SK-N-SH (cell line): ENCODE data around the gene MEX3D. TPM values are rescaled to one million over a fixed set of nuclear protein-coding genes. Genes with fewer than 3 reads are reported as not detected.

Experiments used
- CTCF ChIA-PET: fragments of 300-600, 350-600 bp; formaldehyde crosslinking; extraction: SDS; loops from one replicate; lab custom pipeline; 2021; lab: Yijun Ruan, JAX
- POLR2A ChIA-PET: fragments of 350-600 bp; sonication (Branson Sonifier 250); formaldehyde crosslinking; extraction: SDS; loops from one replicate; lab custom pipeline; 2020; ENCODE audit warnings: antibody characterized with exemption, inconsistent platforms; lab: Yijun Ruan, JAX
- DNase-seq: peaks from one replicate; pipeline ENCODE4 v3.0.0; 2012
- H2AFZ ChIP-seq: fragments of 200-600 bp; sonication (generic); 2 replicates; pipeline ENCODE4 v1.8.1; 2016; ENCODE audit warnings: antibody characterized with exemption, mild to moderate bottlenecking, low read depth
- H3F3A ChIP-seq: fragments of 200-600 bp; sonication (generic); replicated peaks from 2 replicates; pipeline ENCODE3; 2016; ENCODE audit warnings: antibody characterized with exemption, mild to moderate bottlenecking; ENCODE audit not compliant: insufficient read depth
- H3K27ac ChIP-seq, 2 experiments: fragments of 200-500 bp in 1 of 2; fragments of 200-600 bp in 1 of 2; sonication (Bioruptor generic) in 1 of 2; sonication (generic), shearing (Covaris generic) in 1 of 2; 2 replicates each; pipeline versions ENCODE4 v1.5.1 to v1.6.1; 2014 to 2016; ENCODE audit warnings: low read depth in 2 of 2, inconsistent platforms in 1 of 2, low read length in 1 of 2, mild to moderate bottlenecking in 1 of 2, mixed read lengths in 1 of 2
- H3K27me3 ChIP-seq: fragments of 200-600 bp; sonication (generic), shearing (Covaris generic); 2 replicates; pipeline ENCODE4 v1.6.1; 2016; ENCODE audit warnings: mixed run types; ENCODE audit not compliant: insufficient read depth
- H3K36me3 ChIP-seq, 2 experiments: fragments of 200-500 bp in 1 of 2; fragments of 200-600 bp in 1 of 2; sonication (Bioruptor generic) in 1 of 2; sonication (generic) in 1 of 2; replicated peaks in 1 of 2; 2 replicates each; pipeline versions ENCODE3 to v1.5.1; 2014 to 2016; ENCODE audit warnings: low read length in 1 of 2, mild to moderate bottlenecking in 1 of 2; ENCODE audit not compliant: insufficient read depth in 2 of 2, control insufficient read depth in 1 of 2
- H3K4me1 ChIP-seq, 2 experiments: fragments of 200-500 bp in 1 of 2; fragments of 200-600 bp in 1 of 2; sonication (Bioruptor generic) in 1 of 2; sonication (generic), shearing (Covaris generic) in 1 of 2; 2 replicates each; pipeline versions ENCODE4 v1.5.1 to v1.6.1; 2014 to 2016; ENCODE audit warnings: low read depth in 1 of 2, low read length in 1 of 2, mixed run types in 1 of 2; ENCODE audit not compliant: insufficient read depth in 2 of 2, control insufficient read depth in 1 of 2
- H3K4me2 ChIP-seq: fragments of 200-600 bp; sonication (generic), shearing (Covaris generic); 2 replicates; pipeline ENCODE4 v1.6.1; 2017; ENCODE audit warnings: mixed run types
- H3K4me3 ChIP-seq, 2 experiments: fragments of 200-500 bp in 1 of 2; fragments of 200-600 bp in 1 of 2; sonication (Bioruptor generic) in 1 of 2; sonication (generic), shearing (Covaris generic) in 1 of 2; 2 replicates each; pipeline versions ENCODE4 v1.5.1 to v1.8.1; 2014 to 2016; ENCODE audit warnings: low read depth in 2 of 2, inconsistent platforms in 1 of 2, low read length in 1 of 2, mild to moderate bottlenecking in 1 of 2, mixed read lengths in 1 of 2, moderate library complexity in 1 of 2
- H3K79me2 ChIP-seq: fragments of 200-600 bp; sonication (generic); 2 replicates; pipeline ENCODE4 v1.8.1; 2017; ENCODE audit warnings: mild to moderate bottlenecking; ENCODE audit not compliant: insufficient read depth
- H3K9ac ChIP-seq: fragments of 200-600 bp; sonication (generic); 2 replicates; pipeline ENCODE4 v1.6.1; 2017; ENCODE audit warnings: mixed run types
- H3K9me2 ChIP-seq: fragments of 200-600 bp; sonication (generic); 2 replicates; pipeline ENCODE4 v1.6.1; 2017; ENCODE audit warnings: mixed run types
- H3K9me3 ChIP-seq: fragments of 200-600 bp; sonication (generic); 2 replicates; pipeline ENCODE4 v1.6.1; 2017; ENCODE audit warnings: mixed run types, mild to moderate bottlenecking, moderate library complexity
- H4K20me1 ChIP-seq: fragments of 200-600 bp; sonication (generic); 2 replicates; pipeline ENCODE4 v1.6.1; 2017; ENCODE audit warnings: mild to moderate bottlenecking, mixed run types; ENCODE audit not compliant: insufficient read depth
- CHD2 ChIP-seq: fragments of 150-350 bp; IDR thresholded peaks from 2 replicates; pipeline ENCODE4 v1.6.1; 2018; ENCODE audit warnings: low read length; ENCODE audit not compliant: partially characterized antibody
- ELF1 ChIP-seq: IDR thresholded peaks from 2 replicates; pipeline ENCODE4 v1.4.0; 2012
- EZH2phosphoT487 ChIP-seq: fragments of 200-600 bp; sonication (generic); IDR thresholded peaks from 2 replicates; pipeline ENCODE4 v1.6.1; 2017; ENCODE audit warnings: low read depth, mixed run types, mild to moderate bottlenecking, antibody characterized with exemption, moderate library complexity, borderline replicate concordance
- GATA2 ChIP-seq: sonication (generic); formaldehyde crosslinking; IDR thresholded peaks from 2 replicates; pipeline ENCODE4 v1.5.0; 2020; ENCODE audit warnings: mild to moderate bottlenecking, missing genetic modification reagents
- MEF2A ChIP-seq: IDR thresholded peaks from 2 replicates; pipeline ENCODE4 v1.4.0; 2012; ENCODE audit warnings: low read depth, borderline replicate concordance
- MXI1 ChIP-seq: IDR thresholded peaks from 2 replicates; pipeline ENCODE4 v1.6.1; 2012; ENCODE audit warnings: mild to moderate bottlenecking, low read depth, low read length, improper control_type of control experiment
- NFIC ChIP-seq: IDR thresholded peaks from 2 replicates; pipeline ENCODE4 v1.4.0; 2012; ENCODE audit warnings: borderline replicate concordance
- PBX3 ChIP-seq: IDR thresholded peaks from 2 replicates; pipeline ENCODE4; 2012
- RCOR1 ChIP-seq: fragments of 150-350 bp; IDR thresholded peaks from 2 replicates; pipeline ENCODE4 v1.6.1; 2017; ENCODE audit warnings: antibody characterized with exemption, low read length
- RFX5 ChIP-seq: IDR thresholded peaks from 2 replicates; pipeline ENCODE4 v1.6.1; 2012; ENCODE audit warnings: mild to moderate bottlenecking, improper control_type of control experiment, low read length
- RXRA ChIP-seq: IDR thresholded peaks from 2 replicates; pipeline ENCODE4 v1.4.0; 2012; ENCODE audit warnings: low read depth, mild to moderate bottlenecking, borderline replicate concordance
- SMC3 ChIP-seq: IDR thresholded peaks from 2 replicates; pipeline ENCODE4 v1.6.1; 2012; ENCODE audit warnings: low read depth, low read length, improper control_type of control experiment
- TAF1 ChIP-seq: IDR thresholded peaks from 2 replicates; pipeline ENCODE4 v1.6.1; 2012; ENCODE audit warnings: low read depth, mild to moderate bottlenecking, low read length, moderate library complexity, borderline replicate concordance
- TEAD4 ChIP-seq: IDR thresholded peaks from 2 replicates; pipeline ENCODE4 v1.4.0; 2012; ENCODE audit warnings: mild to moderate bottlenecking, borderline replicate concordance; ENCODE audit not compliant: insufficient read depth
- USF1 ChIP-seq: IDR thresholded peaks from 2 replicates; pipeline ENCODE4 v1.4.0; 2012; ENCODE audit warnings: low read depth, borderline replicate concordance
- YY1 ChIP-seq: IDR thresholded peaks from 2 replicates; pipeline ENCODE4 v1.4.0; 2012; ENCODE audit warnings: low read depth, mild to moderate bottlenecking
- ZBTB33 ChIP-seq: IDR thresholded peaks from 2 replicates; pipeline ENCODE4 v1.4.0; 2012; ENCODE audit warnings: low read depth, borderline replicate concordance
- WGBS: methylation state at CpG from one replicate; pipeline ENCODE4 v1.1.6; 2017; ENCODE audit warnings: low lambda C conversion rate; 5-methylcytosine and 5-hydroxymethylcytosine counted together
- polyA plus RNA-seq, 3 experiments: library from polyadenylated mRNA; depleted of rRNA; stranded (reverse); fragments of >200 nt; gene quantifications; 2 replicates each; pipeline ENCODE4 v1.2.3, GENCODE V29; 2012

MEX3D gene
- polyA plus RNA-seq, 1 of the 3 experiments (the other 2 are of a cell fraction), result 14.9 TPM

- H3K4me3 ChIP-seq, result no peak overlapping the region
- no peak overlapping the region for H3K27ac ChIP-seq
- H3K9me2 ChIP-seq, result no peaks in the 10 kb centered on the region
- H3K79me2 ChIP-seq, result no peaks in the 10 kb centered on the region; the same call in 1 of the 2 replicates
- CTCF ChIA-PET, result interaction anchor here (1.0 to 1.9 kb wide), 3 partner anchors 13 to 29 kb away, joined by 3 to 4 read pairs (median 3); no protein-coding TSS in a partner anchor
- no peaks in the 10 kb centered on the region for H3K9me3 ChIP-seq
- H3F3A ChIP-seq, result peaks cover 10% of the 10 kb centered on the region
- DNase-seq, result no peak
- H4K20me1 ChIP-seq, result no peaks in the 10 kb centered on the region
- no peaks in the 10 kb centered on the region for H3K27me3 ChIP-seq
- H2AFZ ChIP-seq, result no peak overlapping the region
- POLR2A ChIA-PET, result interaction anchor here (0.8 kb wide), 1 partner anchor 18 kb away, joined by 3 read pairs; no protein-coding TSS in a partner anchor
- no peak overlapping the region for H3K4me2 ChIP-seq
- no peaks in the 10 kb centered on the region for H3K4me1 ChIP-seq
- H3K9ac ChIP-seq, result no peak overlapping the region
- TF ChIP-seq TAF1 (no peak), RCOR1 (no peak), MEF2A (no peak), USF1 (no peak), TEAD4 (no peak), ZBTB33 (no peak), ELF1 (no peak), PBX3 (no peak), RXRA (no peak), MXI1 (no peak), NFIC (no peak), EZH2phosphoT487 (no peak), SMC3 (no peak), CHD2 (no peak), RFX5 (no peak), GATA2 (CRISPR knock-in tag) (no peak), YY1 (no peak)
- H3K36me3 ChIP-seq, result peaks cover 0 to 11% of the 10 kb centered on the region in 2 experiments
- WGBS, result 93% methylated on average over 24 of the region's 34 CpGs
Observed at GRCh38 chr19:1574354-1575136, 6.4 kb upstream of the MEX3D start.
